ENCODE data around the gene CCT5.
"Not testable (repeated sequence)": the region's sequence is repeated elsewhere in the genome, so short reads cannot be mapped to it uniquely, and the experiment has no call there.

The CCT5 gene

GRCh38 chr5:10272875-10273209 lies 22.8 kb downstream of the CCT5 start:
- FAIRE-seq; DNase-seq (ENCODE audit: extremely low spot score, insufficient read length, low read depth): not testable (repeated sequence)

GRCh38 chr5:10275460-10275859 lies 25.4 kb downstream of the CCT5 start:
- DNase-seq (ENCODE audit: extremely low spot score, insufficient read length, low read depth) (no peak), FAIRE-seq (no peak)

- no peak for FAIRE-seq
- DNase-seq (ENCODE audit: extremely low spot score, insufficient read length, low read depth) = no peak
Observed at GRCh38 chr5:10275991-10276390, 25.9 kb downstream of the CCT5 start.

GRCh38 chr5:10276691-10277090 lies 26.6 kb downstream of the CCT5 start:
- FAIRE-seq (no peak), DNase-seq (ENCODE audit: extremely low spot score, insufficient read length, low read depth) (no peak)

- DNase-seq (ENCODE audit: extremely low spot score, insufficient read length, low read depth) (no peak), FAIRE-seq (no peak)
Observed at GRCh38 chr5:10277773-10278630, 27.9 kb downstream of the CCT5 start.

GRCh38 chr5:10278658-10279279 lies 28.7 kb downstream of the CCT5 start:
- FAIRE-seq = no peak

GRCh38 chr5:10279328-10279727 lies 29.2 kb downstream of the CCT5 start:
- no peak for FAIRE-seq
- DNase-seq (ENCODE audit: extremely low spot score, insufficient read length, low read depth) = no peak

More at GRCh38 chr5:10278658-10279279, 28.7 kb downstream of the CCT5 start:
- DNase-seq (ENCODE audit: extremely low spot score, insufficient read length, low read depth) = no peak

- FAIRE-seq (no peak), DNase-seq (ENCODE audit: extremely low spot score, insufficient read length, low read depth) (no peak)
Observed at GRCh38 chr5:10279925-10280720, 30.0 kb downstream of the CCT5 start.

GRCh38 chr5:10283927-10284635 lies 34.0 kb downstream of the CCT5 start:
- FAIRE-seq = peak; percentile 78

GRCh38 chr5:10285362-10285761 lies 35.3 kb downstream of the CCT5 start:
- FAIRE-seq; DNase-seq (ENCODE audit: extremely low spot score, insufficient read length, low read depth): not testable (repeated sequence)

More at GRCh38 chr5:10283927-10284635, 34.0 kb downstream of the CCT5 start:
- peak; percentile 79 for DNase-seq (ENCODE audit: extremely low spot score, insufficient read length, low read depth)

GRCh38 chr5:10286162-10286861 lies 36.2 kb downstream of the CCT5 start:
- FAIRE-seq (no peak), DNase-seq (ENCODE audit: extremely low spot score, insufficient read length, low read depth) (no peak)

GRCh38 chr5:10286862-10287227 lies 36.8 kb downstream of the CCT5 start:
- no peak for FAIRE-seq

GRCh38 chr5:10288592-10289219 lies 38.6 kb downstream of the CCT5 start:
- DNase-seq (ENCODE audit: extremely low spot score, insufficient read length, low read depth) = no peak
- FAIRE-seq = peak; percentile 64

More at GRCh38 chr5:10286862-10287227, 36.8 kb downstream of the CCT5 start:
- DNase-seq (ENCODE audit: extremely low spot score, insufficient read length, low read depth) = no peak

- no peak for DNase-seq (ENCODE audit: extremely low spot score, insufficient read length, low read depth)
- FAIRE-seq = no peak
Observed at GRCh38 chr5:10289353-10289752, 39.3 kb downstream of the CCT5 start.

GRCh38 chr5:10289991-10290390 lies 39.9 kb downstream of the CCT5 start:
- no peak for FAIRE-seq
- DNase-seq (ENCODE audit: extremely low spot score, insufficient read length, low read depth) = no peak

GRCh38 chr5:10290438-10290837 lies 40.4 kb downstream of the CCT5 start:
- DNase-seq (ENCODE audit: extremely low spot score, insufficient read length, low read depth) = no peak
- FAIRE-seq = no peak

GRCh38 chr5:10291692-10292339 lies 41.7 kb downstream of the CCT5 start:
- no peak for FAIRE-seq
- DNase-seq (ENCODE audit: extremely low spot score, insufficient read length, low read depth) = no peak

- no peak for FAIRE-seq
- no peak for DNase-seq (ENCODE audit: extremely low spot score, insufficient read length, low read depth)
Observed at GRCh38 chr5:10293907-10294662, 44.0 kb downstream of the CCT5 start.
